CD14-positive monocyte (primary cell): Measurements from ENCODE around the gene CELSR1. TPM values are rescaled to one million over a fixed set of nuclear protein-coding genes. Genes with fewer than 3 reads are reported as not detected.

Experiments
- DNase-seq, 3 donors: peaks; one replicate each; pipeline ENCODE4 v3.0.0-alpha.2; 2011 to 2022
- H2AFZ ChIP-seq: 2 replicates; pipeline ENCODE4 v1.6.0; 2012; ENCODE audit warnings: mild to moderate bottlenecking, low read depth, low read length, inconsistent platforms; ENCODE audit not compliant: insufficient read depth, poor library complexity, severe bottlenecking
- H3K27ac ChIP-seq, 2 donors: 1 replicate in 1 of 2; 2 replicates in 1 of 2; pipeline ENCODE4 v1.5.1; 2012 to 2013; ENCODE audit warnings: low read length in 2 of 2, control low read depth in 1 of 2, inconsistent platforms in 1 of 2, low read depth in 1 of 2, mild to moderate bottlenecking in 1 of 2
- H3K27me3 ChIP-seq, 2 donors: one replicate each; pipeline versions ENCODE4 v1.6.0 to v1.6.1; 2011 to 2013; ENCODE audit warnings: low read length in 2 of 2; ENCODE audit not compliant: control insufficient read depth in 2 of 2, insufficient read depth in 2 of 2
- H3K36me3 ChIP-seq, 2 donors: replicated peaks in 1 of 2; 1 replicate in 1 of 2; 2 replicates in 1 of 2; pipeline versions ENCODE4 v1.5.1 to v1.6.1; 2012 to 2013; ENCODE audit warnings: low read length in 2 of 2, control low read depth in 1 of 2, inconsistent platforms in 1 of 2, mild to moderate bottlenecking in 1 of 2; ENCODE audit not compliant: insufficient read depth in 2 of 2, control insufficient read depth in 1 of 2
- H3K4me1 ChIP-seq, 2 donors: 1 replicate in 1 of 2; 2 replicates in 1 of 2; pipeline versions ENCODE4 v1.5.1 to v1.6.1; 2012 to 2013; ENCODE audit warnings: low read length in 2 of 2, control low read depth in 1 of 2, inconsistent platforms in 1 of 2, mild to moderate bottlenecking in 1 of 2, moderate library complexity in 1 of 2; ENCODE audit not compliant: insufficient read depth in 2 of 2, control insufficient read depth in 1 of 2
- H3K4me2 ChIP-seq: replicated peaks from 2 replicates; pipeline ENCODE3; 2012; ENCODE audit warnings: low read length, moderate library complexity, mild to moderate bottlenecking; ENCODE audit not compliant: poor library complexity, severe bottlenecking; ENCODE audit errors: extremely low read depth
- H3K4me3 ChIP-seq, 3 experiments: fragments of 200-600 bp in 1 of 3; sonication (generic) in 1 of 3; replicated peaks in 1 of 3; 1 replicate in 2 of 3; 2 replicates in 1 of 3; pipeline ENCODE4 v1.5.1; 2011 to 2013; ENCODE audit warnings: low read length in 3 of 3, mild to moderate bottlenecking in 3 of 3, control low read depth in 2 of 3, low read depth in 2 of 3, inconsistent platforms in 1 of 3, moderate library complexity in 1 of 3
- H3K79me2 ChIP-seq: 2 replicates; pipeline ENCODE4 v1.6.0; 2012; ENCODE audit warnings: mild to moderate bottlenecking, control low read depth, inconsistent platforms, low read length, moderate library complexity; ENCODE audit not compliant: insufficient read depth
- H3K9ac ChIP-seq: 2 replicates; pipeline ENCODE4 v1.6.0; 2017; ENCODE audit warnings: low read length, mild to moderate bottlenecking; ENCODE audit not compliant: insufficient read depth, poor library complexity, severe bottlenecking
- H3K9me3 ChIP-seq, 2 donors: replicated peaks in 1 of 2; 1 replicate in 1 of 2; 2 replicates in 1 of 2; pipeline versions ENCODE4 v1.5.1 to v1.6.1; 2012 to 2013; ENCODE audit warnings: low read length in 2 of 2, control low read depth in 1 of 2; ENCODE audit not compliant: control insufficient read depth in 1 of 2, insufficient read depth in 1 of 2
- H4K20me1 ChIP-seq: 2 replicates; pipeline ENCODE4 v1.6.0; 2012; ENCODE audit warnings: mild to moderate bottlenecking, low read length, control low read depth, moderate library complexity; ENCODE audit not compliant: insufficient read depth
- H3K27ac Mint-ChIP-seq, 7 donors: one replicate each; pipeline ENCODE4 v1.8.0; 2020; ENCODE audit warnings: mild to moderate bottlenecking in 7 of 7, mixed read lengths in 7 of 7, moderate library complexity in 6 of 7, inconsistent platforms in 2 of 7
- H3K27me3 Mint-ChIP-seq, 3 donors: one replicate each; pipeline ENCODE4 v1.8.0; 2021 to 2022; ENCODE audit warnings: low read depth in 3 of 3, mild to moderate bottlenecking in 3 of 3, mixed read lengths in 3 of 3, moderate library complexity in 3 of 3, inconsistent platforms in 1 of 3
- H3K36me3 Mint-ChIP-seq, 2 donors: one replicate each; pipeline ENCODE4 v1.8.0; 2020; ENCODE audit warnings: mixed read lengths in 2 of 2, inconsistent platforms in 1 of 2, mild to moderate bottlenecking in 1 of 2
- H3K4me1 Mint-ChIP-seq: one replicate; pipeline ENCODE4 v1.8.0; 2020; ENCODE audit warnings: mild to moderate bottlenecking, mixed read lengths
- H3K4me3 Mint-ChIP-seq, 2 donors: one replicate each; pipeline ENCODE4 v1.8.0; 2020; ENCODE audit warnings: mild to moderate bottlenecking in 2 of 2, mixed read lengths in 2 of 2, moderate library complexity in 1 of 2
- H3K9me3 Mint-ChIP-seq, 7 donors: one replicate each; pipeline ENCODE4 v1.8.0; 2020 to 2022; ENCODE audit warnings: mixed read lengths in 7 of 7, mild to moderate bottlenecking in 6 of 7, moderate library complexity in 6 of 7, inconsistent platforms in 2 of 7
- CTCF ChIP-seq: fragments of 200-600 bp; IDR thresholded peaks from one replicate; pipeline ENCODE4 v1.8.0; 2022; ENCODE audit warnings: antibody characterized with exemption, mild to moderate bottlenecking
- WGBS: methylation state at CpG from one replicate; pipeline ENCODE4 v1.1.5; 2013; ENCODE audit warnings: missing lambda C conversion rate; ENCODE audit not compliant: insufficient coverage; 5-methylcytosine and 5-hydroxymethylcytosine counted together
- intact Hi-C, 2 donors: fragments of 100-400 bp; cut with micrococcal nuclease; formaldehyde crosslinking; loops; one replicate each; pipeline versions ENCODE4 v1.15.0 to v1.15.1; 2023
- polyA plus RNA-seq, 3 donors: library from polyadenylated mRNA; depleted of rRNA in 1 of 3; unstranded in 2 of 3; stranded (reverse) in 1 of 3; fragments of 300-500 nt in 2 of 3; fragments of >200 nt in 1 of 3; fragmentation: Illumina TruSeq in 2 of 3; gene quantifications; 1 replicate in 2 of 3; 2 replicates in 1 of 3; pipeline ENCODE4 v1.2.3, GENCODE V29; 2012 to 2021

The CELSR1 gene
- polyA plus RNA-seq, 3 donors: 0.16 TPM; not detected in 2

DNA sequence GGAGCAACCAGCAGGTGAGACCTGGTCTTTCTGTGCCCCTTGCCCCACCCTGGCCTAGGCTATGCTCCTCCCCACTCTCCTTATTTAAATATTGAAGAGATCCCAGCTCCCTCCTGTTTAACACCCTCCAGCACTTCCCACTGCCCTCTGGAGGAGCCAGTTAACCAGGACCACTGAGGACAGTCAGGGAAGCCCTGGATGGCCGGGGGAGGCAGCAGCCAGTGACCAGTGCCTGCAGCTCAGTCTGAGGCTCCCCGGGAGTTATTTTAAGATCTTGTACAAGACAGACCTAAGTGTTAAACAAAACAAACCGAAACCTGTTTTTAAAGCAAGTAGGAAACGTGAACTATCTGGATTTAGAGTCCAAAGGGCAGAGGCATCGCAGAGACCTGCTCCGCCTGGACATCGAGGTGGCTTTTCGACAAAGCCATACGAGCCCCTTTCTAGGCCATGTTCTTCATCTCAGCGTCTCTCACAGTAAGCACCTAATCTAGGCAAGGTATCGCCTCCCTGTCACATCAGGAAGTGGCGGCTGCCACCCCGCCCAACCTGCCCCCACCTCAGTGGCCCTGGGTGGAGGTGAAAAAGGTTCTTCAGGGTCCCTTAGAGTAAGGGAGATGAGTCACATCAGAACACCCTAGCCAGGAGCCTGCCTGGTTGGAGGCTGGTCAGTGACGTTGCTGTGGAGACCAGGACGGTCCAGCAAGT lies 166.7 kb downstream of the CELSR1 start:
- Histone ChIP-seq H3K9ac (no peak overlapping the region), H4K20me1 (no peaks in the 10 kb centered on the region), H3K4me2 (no peak overlapping the region), H3K4me3 (no peak overlapping the region), H2AFZ (no peak overlapping the region), H3K79me2 (no peaks in the 10 kb centered on the region), H3K4me1 (no peaks in the 10 kb centered on the region), H3K27ac (no peak overlapping the region), H3K9me3 (peaks cover 0 to 6% of the 10 kb centered on the region in 2 donors), H3K36me3 (no peaks in the 10 kb centered on the region), H3K27me3 (peaks cover 0 to 22% of the 10 kb centered on the region in 2 donors)
- no peak for TF ChIP-seq CTCF
- peaks cover 14% of the 10 kb centered on the region for H3K4me1 Mint-ChIP-seq
- H3K27me3 Mint-ChIP-seq: peaks cover 14 to 34% (median 27%) of the 10 kb centered on the region in 3 donors
- H3K4me3 Mint-ChIP-seq: no peak overlapping the region
- intact Hi-C loops: no loop called here
- no peak for DNase-seq
- H3K9me3 Mint-ChIP-seq: peaks cover 4 to 14% (median 8%) of the 10 kb centered on the region in 7 donors
- peaks cover 0 to 3% of the 10 kb centered on the region in 2 donors for H3K36me3 Mint-ChIP-seq
- H3K27ac Mint-ChIP-seq: no peak overlapping the region
- 95% methylated on average over 8 of the region's 15 CpGs for WGBS

- peaks cover 10 to 30% (median 25%) of the 10 kb centered on the region in 3 donors for H3K27me3 Mint-ChIP-seq
- no peak overlapping the region for H3K4me3 Mint-ChIP-seq
- H3K4me1 ChIP-seq: no peaks in the 10 kb centered on the region
- H3K4me3 ChIP-seq: no peak overlapping the region
- H3K36me3 Mint-ChIP-seq: no peaks in the 10 kb centered on the region
- H3K9ac ChIP-seq: no peak overlapping the region
- peaks cover 0 to 7% (median 0%) of the 10 kb centered on the region in 7 donors for H3K9me3 Mint-ChIP-seq
- H4K20me1 ChIP-seq: no peaks in the 10 kb centered on the region
- intact Hi-C loops: no loop called here
- peaks cover 0 to 22% of the 10 kb centered on the region in 2 donors for H3K27me3 ChIP-seq
- DNase-seq: no peak
- no peak overlapping the region for H3K27ac ChIP-seq
- H2AFZ ChIP-seq: no peak overlapping the region
- H3K27ac Mint-ChIP-seq: no peak overlapping the region
- TF ChIP-seq CTCF: no peak
- H3K79me2 ChIP-seq: no peaks in the 10 kb centered on the region
- no peak overlapping the region for H3K4me2 ChIP-seq
- H3K36me3 ChIP-seq: no peaks in the 10 kb centered on the region
- peaks cover 14% of the 10 kb centered on the region for H3K4me1 Mint-ChIP-seq
- no peaks in the 10 kb centered on the region for H3K9me3 ChIP-seq
- 95% methylated on average over 19 of the region's 25 CpGs for WGBS
Observed at GRCh38 chr22:46369716-46370583, 167.5 kb downstream of the CELSR1 start.
